GM10266 (cell line): ENCODE results near the gene PACRG.

ENCODE experiments used
- DNase-seq: peaks from one replicate; pipeline ENCODE4 v3.0.0; 2012; ENCODE audit errors: extremely low spot score
- CTCF ChIP-seq: IDR thresholded peaks from 2 replicates; pipeline ENCODE4 v1.5.1; 2012; ENCODE audit warnings: mild to moderate bottlenecking, low read depth; ENCODE audit not compliant: control insufficient read depth, insufficient read depth; ENCODE audit errors: missing control alignments

PACRG gene

GRCh38 chr6:163149279-163149848, 421.6 kb downstream of the PACRG start:
- TF ChIP-seq CTCF = no peak
- no peak for DNase-seq

- DNase-seq = no peak
These were observed 423.4 kb downstream of the PACRG start for GRCh38 chr6:163151212-163151611.

DNA sequence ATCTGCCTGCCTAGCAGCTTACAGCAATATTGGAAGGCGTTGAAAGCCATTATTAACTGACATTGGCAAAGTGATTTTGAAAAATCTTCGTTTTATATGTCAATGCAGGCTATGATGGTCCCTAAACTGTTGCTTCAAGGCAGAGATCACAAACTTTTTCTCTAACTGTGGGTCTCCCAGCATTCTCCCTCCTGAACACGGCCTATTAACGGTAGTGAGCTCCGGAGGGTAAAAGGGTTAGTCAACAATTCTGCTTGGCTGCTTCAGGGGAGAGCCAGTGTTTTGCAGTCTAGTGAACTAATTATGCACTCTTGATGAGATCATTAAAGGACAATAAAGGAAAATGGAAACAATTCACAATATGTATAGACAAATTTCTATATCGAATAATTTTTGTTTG, 424.9 kb downstream of the PACRG start:
- DNase-seq = no peak
- TF ChIP-seq CTCF = no peak

More at GRCh38 chr6:163151212-163151611, 423.4 kb downstream of the PACRG start:
- TF ChIP-seq CTCF = no peak

- no peak for TF ChIP-seq CTCF
These were observed 431.3 kb downstream of the PACRG start for GRCh38 chr6:163159110-163159509.

DNA sequence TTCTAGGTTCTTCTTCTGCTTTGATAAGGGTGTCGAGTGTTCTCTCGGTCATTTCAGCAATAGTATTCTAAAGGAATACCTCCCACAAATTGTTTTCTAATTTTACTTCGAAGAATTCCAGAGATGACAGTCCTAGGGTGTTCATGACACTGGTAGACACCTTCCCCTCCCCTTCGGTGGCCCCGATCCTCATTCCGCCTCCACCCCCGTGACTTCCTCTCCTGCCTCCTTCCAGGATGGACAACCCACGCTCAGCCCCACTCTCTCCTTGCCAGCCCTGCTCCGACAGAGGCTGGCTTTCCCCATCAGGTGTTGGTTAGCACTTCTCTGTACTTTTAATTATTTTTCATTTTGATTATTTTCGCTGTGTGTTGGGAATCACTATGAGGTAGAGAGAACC, 431.9 kb downstream of the PACRG start:
- DNase-seq = no peak
- TF ChIP-seq CTCF = no peak

More at GRCh38 chr6:163159110-163159509, 431.3 kb downstream of the PACRG start:
- DNase-seq = no peak

- no peak for TF ChIP-seq CTCF
These were observed 434.5 kb downstream of the PACRG start for GRCh38 chr6:163162007-163162873.

GRCh38 chr6:163162874-163163213, 435.1 kb downstream of the PACRG start:
- no peak for TF ChIP-seq CTCF
- no peak for DNase-seq

More at GRCh38 chr6:163162007-163162873, 434.5 kb downstream of the PACRG start:
- no peak for DNase-seq
